Brain microvascular endothelial cell (primary cell): ENCODE measurements around the gene ITGAV.

Experiments
- DNase-seq: peaks from one replicate; pipeline ENCODE4 v3.0.0-alpha.2; 2020
- H3K27ac ChIP-seq: fragments of 250-450 bp; sonication (Bioruptor Pico); 2 replicates; pipeline ENCODE4 v1.5.1; 2020; ENCODE audit warnings: mild to moderate bottlenecking, moderate library complexity
- H3K27me3 ChIP-seq: fragments of 250-450 bp; sonication (Bioruptor Pico); replicated peaks from 2 replicates; pipeline ENCODE4 v1.5.1; 2020; ENCODE audit warnings: mild to moderate bottlenecking
- H3K36me3 ChIP-seq: fragments of 250-450 bp; sonication (Bioruptor Pico); replicated peaks from 2 replicates; pipeline ENCODE4 v1.5.1; 2020; ENCODE audit warnings: mild to moderate bottlenecking
- H3K4me3 ChIP-seq: 2 replicates; pipeline ENCODE4 v1.5.1; 2011; ENCODE audit warnings: low read depth, mild to moderate bottlenecking, control low read depth, low read length, moderate library complexity
- in situ Hi-C: cut with HindIII; loops from 2 replicates; pipeline ENCODE4 v1.10.0; 2017; ENCODE audit warnings: low sequenced_read_pairs, low pct_ligation_motif_present
- TF ChIP-seq, protein P1 (sequence below): IDR thresholded peaks from 2 replicates; pipeline ENCODE4 v1.5.1; 2011; ENCODE audit warnings: low read depth, mild to moderate bottlenecking, moderate library complexity, low read length, control low read depth, inconsistent platforms; ENCODE audit errors: missing control alignments

Gene ITGAV

DNA sequence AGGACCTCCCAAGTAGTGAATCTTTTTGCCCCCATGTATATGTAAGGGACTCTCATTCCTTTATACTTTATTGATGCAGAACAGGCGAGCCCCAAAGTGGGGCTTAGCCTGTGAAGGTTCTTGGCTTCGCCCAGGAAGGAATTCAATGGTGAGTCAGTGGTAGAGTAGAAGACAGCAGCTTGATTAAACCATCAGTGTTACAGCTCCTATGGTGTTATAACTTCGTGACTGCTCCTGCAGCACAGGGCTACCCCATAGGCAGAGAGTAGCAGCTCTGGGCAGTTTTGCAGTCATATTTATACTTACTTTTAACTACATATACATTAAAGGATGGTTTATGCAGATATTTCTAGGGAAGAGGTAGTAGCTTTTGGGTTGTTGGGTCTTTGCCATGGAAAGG, 115.0 kb downstream of the ITGAV start:
- no peak overlapping the region for H3K27ac ChIP-seq
- in situ Hi-C loops: no loop called here
- H3K4me3 ChIP-seq: no peak overlapping the region
- DNase-seq: no peak
- no peaks in the 10 kb centered on the region for H3K27me3 ChIP-seq
- TF ChIP-seq, protein P1, sequence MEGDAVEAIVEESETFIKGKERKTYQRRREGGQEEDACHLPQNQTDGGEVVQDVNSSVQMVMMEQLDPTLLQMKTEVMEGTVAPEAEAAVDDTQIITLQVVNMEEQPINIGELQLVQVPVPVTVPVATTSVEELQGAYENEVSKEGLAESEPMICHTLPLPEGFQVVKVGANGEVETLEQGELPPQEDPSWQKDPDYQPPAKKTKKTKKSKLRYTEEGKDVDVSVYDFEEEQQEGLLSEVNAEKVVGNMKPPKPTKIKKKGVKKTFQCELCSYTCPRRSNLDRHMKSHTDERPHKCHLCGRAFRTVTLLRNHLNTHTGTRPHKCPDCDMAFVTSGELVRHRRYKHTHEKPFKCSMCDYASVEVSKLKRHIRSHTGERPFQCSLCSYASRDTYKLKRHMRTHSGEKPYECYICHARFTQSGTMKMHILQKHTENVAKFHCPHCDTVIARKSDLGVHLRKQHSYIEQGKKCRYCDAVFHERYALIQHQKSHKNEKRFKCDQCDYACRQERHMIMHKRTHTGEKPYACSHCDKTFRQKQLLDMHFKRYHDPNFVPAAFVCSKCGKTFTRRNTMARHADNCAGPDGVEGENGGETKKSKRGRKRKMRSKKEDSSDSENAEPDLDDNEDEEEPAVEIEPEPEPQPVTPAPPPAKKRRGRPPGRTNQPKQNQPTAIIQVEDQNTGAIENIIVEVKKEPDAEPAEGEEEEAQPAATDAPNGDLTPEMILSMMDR: no peak
- H3K36me3 ChIP-seq: no peaks in the 10 kb centered on the region

DNA sequence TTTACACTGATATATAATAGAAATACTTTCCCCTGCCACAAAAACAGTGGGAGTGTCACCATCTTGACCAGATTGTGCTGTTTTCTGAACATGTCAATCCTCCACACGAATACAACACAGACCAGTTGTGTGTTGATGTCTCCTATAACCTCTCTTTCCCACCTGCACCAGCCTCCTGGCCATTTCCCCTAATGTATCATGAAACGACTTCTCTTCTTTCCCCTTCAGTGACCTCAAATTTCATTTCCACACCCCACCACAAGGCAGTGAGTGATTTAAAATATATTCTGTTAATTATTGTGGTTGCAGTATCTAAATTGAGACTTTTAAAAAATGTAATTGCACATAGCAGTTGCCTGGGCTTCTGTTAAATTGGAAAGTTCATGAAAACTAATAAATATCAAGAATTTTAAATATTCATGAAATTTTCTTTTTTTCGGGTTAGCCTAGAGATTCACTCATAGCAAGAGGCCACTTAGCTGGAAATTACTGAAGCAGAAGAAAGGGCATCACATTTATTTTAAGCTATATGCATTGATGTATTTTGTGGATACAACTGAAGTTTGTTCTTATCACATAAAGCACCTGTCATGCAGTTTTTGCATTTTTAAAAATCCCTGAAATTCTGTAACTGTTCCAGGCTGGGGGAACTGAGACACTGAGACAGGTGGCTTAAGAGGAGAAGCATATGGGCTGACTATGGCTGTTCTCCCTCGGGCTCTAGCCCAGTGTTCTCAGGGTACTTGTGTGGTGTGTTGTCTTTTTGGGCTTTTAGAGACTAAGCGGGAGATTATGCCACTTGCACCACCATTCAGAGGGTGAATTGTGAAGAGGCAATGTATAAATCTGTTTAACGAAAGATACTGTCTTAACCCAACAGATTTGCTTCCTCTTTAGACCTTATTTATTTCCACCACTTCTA, 119.9 kb downstream of the ITGAV start:
- no peak overlapping the region for H3K27ac ChIP-seq
- DNase-seq: no peak
- H3K36me3 ChIP-seq: no peaks in the 10 kb centered on the region
- no peak overlapping the region for H3K4me3 ChIP-seq
- in situ Hi-C loops: no loop called here
- TF ChIP-seq, protein P1: no peak
- no peaks in the 10 kb centered on the region for H3K27me3 ChIP-seq

DNA sequence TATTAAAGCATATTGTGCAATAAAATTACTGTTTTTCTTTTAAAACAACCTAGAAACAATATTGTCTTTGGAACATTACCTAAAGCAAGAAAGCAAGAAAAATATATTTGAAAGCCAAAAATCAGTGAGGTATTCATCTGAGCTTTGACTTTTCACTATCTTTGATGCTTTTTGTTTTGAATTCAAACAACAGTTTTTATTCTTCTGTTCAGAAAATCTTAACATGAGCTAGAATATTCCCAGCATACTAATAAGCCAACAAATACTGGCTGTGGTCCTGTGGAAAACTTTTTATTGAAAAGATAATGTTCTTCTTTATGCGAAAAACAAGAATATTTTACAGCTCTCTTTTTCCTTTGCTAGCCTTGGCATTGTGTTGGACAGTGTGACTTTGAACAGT, 123.8 kb downstream of the ITGAV start:
- in situ Hi-C loops: no loop called here
- Histone ChIP-seq H3K27me3 (no peaks in the 10 kb centered on the region), H3K27ac (no peak overlapping the region), H3K36me3 (no peaks in the 10 kb centered on the region), H3K4me3 (no peak overlapping the region)
- TF ChIP-seq, protein P1: no peak
- no peak for DNase-seq

DNA sequence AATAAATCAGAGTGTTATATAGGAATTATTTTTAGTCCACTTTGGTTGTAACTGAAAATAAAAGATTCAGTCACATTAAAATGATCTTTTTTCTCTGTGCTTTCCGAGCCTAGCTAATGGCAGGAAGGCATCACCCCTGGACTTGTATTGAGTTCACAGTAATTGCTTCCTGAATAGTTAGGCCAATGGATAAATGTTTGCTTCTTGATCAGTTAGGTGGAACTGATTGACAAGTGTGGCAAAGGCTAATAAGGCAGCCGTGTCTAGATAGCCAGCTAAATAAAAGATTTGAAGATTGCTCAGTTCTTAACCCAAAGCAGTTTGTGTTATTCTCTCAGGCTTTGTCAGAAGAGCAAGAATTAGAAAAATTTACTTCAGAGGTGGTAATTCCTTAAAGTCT, 124.8 kb downstream of the ITGAV start:
- H3K27me3 ChIP-seq: no peaks in the 10 kb centered on the region
- no peaks in the 10 kb centered on the region for H3K36me3 ChIP-seq
- TF ChIP-seq, protein P1: no peak
- in situ Hi-C loops: no loop called here
- no peak for DNase-seq
- no peak overlapping the region for H3K27ac ChIP-seq
- H3K4me3 ChIP-seq: no peak overlapping the region

DNA sequence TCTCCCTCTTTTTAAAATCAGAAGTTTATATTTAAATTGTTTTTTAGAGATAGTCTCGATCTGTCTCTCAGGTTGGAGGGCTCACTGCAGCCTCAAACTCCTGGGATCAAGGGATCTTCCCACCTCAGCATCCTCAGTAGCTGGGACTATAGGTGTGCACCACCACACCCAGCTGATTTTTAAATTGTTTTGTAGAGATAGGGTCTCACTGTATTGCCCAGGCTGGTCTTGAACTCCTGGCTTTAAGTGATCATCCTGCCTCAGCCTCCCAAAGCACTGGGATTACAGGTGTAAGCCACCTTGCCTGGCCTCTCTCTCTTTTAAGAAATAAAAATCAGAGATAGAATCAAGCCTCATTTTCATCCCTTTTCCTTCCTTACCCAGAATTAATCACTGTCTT, 126.1 kb downstream of the ITGAV start:
- Histone ChIP-seq H3K27ac (no peak overlapping the region), H3K36me3 (no peaks in the 10 kb centered on the region), H3K4me3 (no peak overlapping the region), H3K27me3 (no peaks in the 10 kb centered on the region)
- TF ChIP-seq, protein P1: no peak
- no peak for DNase-seq
- in situ Hi-C loops: no loop called here
